Measurements from ENCODE around the gene CAPN11.

DNA sequence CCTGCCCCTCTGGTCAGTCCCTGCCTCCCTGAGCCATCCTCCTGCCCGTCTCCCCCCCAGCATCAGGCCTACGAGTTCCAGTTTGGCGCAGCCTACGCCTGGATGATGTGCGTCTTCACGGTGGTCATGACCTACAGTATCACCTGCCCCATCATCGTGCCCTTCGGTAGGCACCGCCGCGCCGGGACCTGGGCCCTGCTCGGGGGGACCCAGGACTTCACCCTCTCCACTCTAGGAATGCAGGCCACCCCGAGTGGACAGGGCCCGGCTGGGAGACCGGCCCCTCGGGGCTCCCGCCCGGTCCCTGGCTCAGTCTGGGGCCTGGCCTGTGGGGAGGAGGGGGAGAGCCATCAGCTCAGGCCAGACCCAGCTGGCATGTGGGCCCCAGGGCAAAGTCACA is 6.1 kb upstream of the CAPN11 start:
- TF ChIP-seq POLR2A (IDR thresholded peaks at IDR 0.05) (no peak), CTCF (IDR thresholded peaks at IDR 0.05) (no peak)
